Measurements from ENCODE around the gene SLC22A23. TPM values are rescaled to one million over a fixed set of nuclear protein-coding genes. Genes with fewer than 3 reads are reported as not detected.

The SLC22A23 gene
- total RNA-seq, 4 donors from 2014 or later, result 6.2 to 10.8 (median 7.8) TPM

GRCh38 chr6:3444276-3445088, 12.4 kb downstream of the SLC22A23 start:
- Histone ChIP-seq H3K4me3 (no peak overlapping the region), H3K27me3 (no peaks in the 10 kb centered on the region), H3K9me3 (no peaks in the 10 kb centered on the region), H3K36me3 (no peaks in the 10 kb centered on the region), H3K4me1 (peaks cover 0 to 1% (median 0%) of the 10 kb centered on the region in 3 donors), H3K27ac (no peak overlapping the region)
- TF ChIP-seq EP300 (IDR thresholded peaks at IDR 0.05) (no peak), POLR2AphosphoS5 (IDR thresholded peaks at IDR 0.05) (no peak), CTCF (IDR thresholded peaks at IDR 0.05) (no peak), POLR2A (IDR thresholded peaks at IDR 0.05) (no peak)
- no peak for ATAC-seq
- 89 to 91% methylated on average over 7 to 10 of the region's 18 CpGs for WGBS, 2 donors (ENCODE audit: low coverage in 1 of 2)

DNA sequence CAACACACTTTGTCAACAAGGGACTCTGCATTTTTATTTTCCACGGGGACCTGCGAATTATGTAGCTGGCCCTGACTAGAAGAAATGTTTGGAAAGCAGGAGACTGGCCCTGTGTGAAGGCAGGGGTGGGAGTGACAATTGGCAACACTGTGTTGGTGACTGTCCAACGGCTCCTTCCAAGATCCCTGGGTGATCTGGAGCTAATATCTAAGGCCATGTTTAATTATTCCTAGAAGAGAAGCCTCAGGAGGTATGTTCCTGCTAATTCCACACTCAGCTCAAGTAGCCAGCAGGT, 13.7 kb downstream of the SLC22A23 start:
- TF ChIP-seq CTCF (IDR thresholded peaks at IDR 0.05) (no peak), EP300 (IDR thresholded peaks at IDR 0.05) (no peak), POLR2AphosphoS5 (IDR thresholded peaks at IDR 0.05) (no peak), POLR2A (IDR thresholded peaks at IDR 0.05) (no peak)
- no peak overlapping the region for H3K27ac ChIP-seq
- H3K4me1 ChIP-seq, result peaks cover 0 to 15% (median 0%) of the 10 kb centered on the region in 3 donors
- ATAC-seq, result no peak
- H3K4me3 ChIP-seq, result no peak overlapping the region
- no peaks in the 10 kb centered on the region for H3K9me3 ChIP-seq
- H3K36me3 ChIP-seq, result no peaks in the 10 kb centered on the region
- H3K27me3 ChIP-seq, result no peaks in the 10 kb centered on the region
- WGBS, 2 donors (ENCODE audit: low coverage in 1 of 2), result 45 to 73% methylated on average over 3 of the region's 3 CpGs

- TF ChIP-seq CTCF (IDR thresholded peaks at IDR 0.05), result no peak
- no peak for TF ChIP-seq POLR2AphosphoS5 (IDR thresholded peaks at IDR 0.05)
- no peak for TF ChIP-seq POLR2A (IDR thresholded peaks at IDR 0.05)
- TF ChIP-seq EP300 (IDR thresholded peaks at IDR 0.05), result no peak
- Histone ChIP-seq H3K36me3 (no peaks in the 10 kb centered on the region), H3K4me1 (peaks cover 0 to 19% (median 0%) of the 10 kb centered on the region in 3 donors), H3K27me3 (no peaks in the 10 kb centered on the region), H3K27ac (no peak overlapping the region), H3K4me3 (no peak overlapping the region), H3K9me3 (no peaks in the 10 kb centered on the region)
- WGBS, 2 donors (ENCODE audit: low coverage in 1 of 2), result 87 to 96% methylated on average over 7 to 8 of the region's 8 CpGs
- no peak for ATAC-seq
These were observed 14.2 kb downstream of the SLC22A23 start for GRCh38 chr6:3442431-3443220.

- Histone ChIP-seq H3K4me3 (no peak overlapping the region), H3K9me3 (no peaks in the 10 kb centered on the region), H3K27ac (no peak overlapping the region), H3K36me3 (no peaks in the 10 kb centered on the region), H3K27me3 (no peaks in the 10 kb centered on the region), H3K4me1 (peaks cover 0 to 19% (median 0%) of the 10 kb centered on the region in 3 donors)
- no peak for ATAC-seq
- TF ChIP-seq CTCF (IDR thresholded peaks at IDR 0.05) (no peak), POLR2AphosphoS5 (IDR thresholded peaks at IDR 0.05) (no peak), EP300 (IDR thresholded peaks at IDR 0.05) (no peak), POLR2A (IDR thresholded peaks at IDR 0.05) (no peak)
- WGBS, 2 donors (ENCODE audit: low coverage in 1 of 2), result 88% methylated on average over 3 of the region's 5 CpGs; no CpG with 5 or more reads in 1 of the 2 donors
These were observed 15.9 kb downstream of the SLC22A23 start for GRCh38 chr6:3440911-3441310.

Data from gastroesophageal sphincter (tissue), 4 donors.